Cerebellar cortex (tissue), 1 donor: Measurements from ENCODE around the gene SEC63.
A peak's percentile ranks its signal among the peaks of the same experiment; 100 is the strongest.
"Not testable (repeated sequence)": the region's sequence is repeated elsewhere in the genome, so short reads cannot be mapped to it uniquely, and the experiment has no call there.

Source experiments
- DNase-seq: peaks from one replicate; pipeline ENCODE4 v3.0.0-alpha.2; 2015; ENCODE audit warnings: low spot score

Gene SEC63

GRCh38 chr6:107957909-107958688 lies at the start of gene SEC63:
Gene SEC63, minus strand, starts transcription at chr6:107958208. Its CDS starts 199 bp downstream, at chr6:107958009.
- DNase-seq, result peak; percentile 97

- DNase-seq, result no peak
Measured at GRCh38 chr6:108005961-108006360, 48.0 kb upstream of the SEC63 start.

GRCh38 chr6:108004861-108005260 lies 46.9 kb upstream of the SEC63 start:
- no peak for DNase-seq

GRCh38 chr6:108002365-108003221 lies 44.6 kb upstream of the SEC63 start:
- DNase-seq, result peak; percentile 14

GRCh38 chr6:108001696-108002231 lies 43.8 kb upstream of the SEC63 start:
- no peak for DNase-seq

- not testable (repeated sequence) for DNase-seq
Measured at GRCh38 chr6:108000259-108000658, 42.3 kb upstream of the SEC63 start.

GRCh38 chr6:107999341-107999740 lies 41.3 kb upstream of the SEC63 start:
- DNase-seq, result no peak

- no peak for DNase-seq
Measured at GRCh38 chr6:107991772-107992550, 34.0 kb upstream of the SEC63 start.

- DNase-seq, result no peak
Measured at GRCh38 chr6:107991061-107991460, 33.1 kb upstream of the SEC63 start.

GRCh38 chr6:107990587-107990986 lies 32.6 kb upstream of the SEC63 start:
- DNase-seq, result not testable (repeated sequence)

GRCh38 chr6:107989166-107990094 lies 31.4 kb upstream of the SEC63 start:
- DNase-seq, result no peak

GRCh38 chr6:107988570-107988969 lies 30.6 kb upstream of the SEC63 start:
- DNase-seq, result no peak

- no peak for DNase-seq
Measured at GRCh38 chr6:107987805-107988204, 29.8 kb upstream of the SEC63 start.

GRCh38 chr6:107985701-107986100 lies 27.7 kb upstream of the SEC63 start:
- DNase-seq, result no peak

- DNase-seq, result no peak
Measured at GRCh38 chr6:107983811-107984210, 25.8 kb upstream of the SEC63 start.

GRCh38 chr6:107982486-107982885 lies 24.5 kb upstream of the SEC63 start:
- no peak for DNase-seq

GRCh38 chr6:107981695-107982094 lies 23.7 kb upstream of the SEC63 start:
- DNase-seq, result no peak

- peak; percentile 66 for DNase-seq
Measured at GRCh38 chr6:107977283-107977682, 19.3 kb upstream of the SEC63 start.

- no peak for DNase-seq
Measured at GRCh38 chr6:107976155-107976783, 18.3 kb upstream of the SEC63 start.

- DNase-seq, result no peak
Measured at GRCh38 chr6:107973594-107973993, 15.6 kb upstream of the SEC63 start.
